ENCODE measurements around the gene APOBEC3G.
"Not testable (repeated sequence)": the region's sequence is repeated elsewhere in the genome, so short reads cannot be mapped to it uniquely, and the experiment has no call there.

Gene APOBEC3G

DNA sequence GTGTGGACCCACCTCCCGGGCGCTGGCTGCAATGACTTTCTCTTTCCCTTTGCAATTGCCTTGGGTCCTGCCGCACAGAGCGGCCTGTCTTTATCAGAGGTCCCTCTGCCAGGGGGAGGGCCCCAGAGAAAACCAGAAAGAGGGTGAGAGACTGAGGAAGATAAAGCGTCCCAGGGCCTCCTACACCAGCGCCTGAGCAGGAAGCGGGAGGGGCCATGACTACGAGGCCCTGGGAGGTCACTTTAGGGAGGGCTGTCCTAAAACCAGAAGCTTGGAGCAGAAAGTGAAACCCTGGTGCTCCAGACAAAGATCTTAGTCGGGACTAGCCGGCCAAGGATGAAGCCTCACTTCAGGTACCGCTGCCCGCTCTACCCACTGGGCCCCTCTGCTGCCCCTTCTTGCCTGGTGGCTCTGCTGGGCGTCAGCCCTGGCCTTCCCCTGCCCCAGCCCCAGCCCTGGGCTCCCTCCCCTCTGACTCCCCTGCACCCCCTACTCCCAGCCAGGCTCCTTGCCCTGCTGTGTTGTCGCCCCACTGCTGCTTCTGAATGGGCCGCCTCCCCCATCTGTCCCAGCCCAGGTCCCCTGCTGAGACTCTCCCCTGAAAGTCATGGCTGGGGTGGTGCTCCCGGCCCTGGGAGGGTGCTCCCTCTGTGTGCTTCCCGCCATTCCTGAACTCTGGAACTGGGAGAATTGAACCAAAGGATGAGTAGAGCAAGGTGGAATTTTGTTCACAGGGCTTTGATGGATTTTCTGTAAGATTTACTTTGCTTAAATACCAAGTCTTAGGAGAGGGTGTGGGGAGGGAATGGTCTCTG lies at the start of gene APOBEC3G:
APOBEC3G (plus strand) TSS at position 250 of the 815 bp plus-strand sequence; CDS start at position 337, 87 bp downstream.
- DNase-seq (ENCODE audit: low spot score), result not testable (repeated sequence)

GRCh38 chr22:39027717-39028116 lies 49.4 kb upstream of the APOBEC3G start:
- DNase-seq (ENCODE audit: low spot score), result no peak

- DNase-seq (ENCODE audit: low spot score), result no peak
These were observed 48.8 kb upstream of the APOBEC3G start for GRCh38 chr22:39028281-39028680.

DNA sequence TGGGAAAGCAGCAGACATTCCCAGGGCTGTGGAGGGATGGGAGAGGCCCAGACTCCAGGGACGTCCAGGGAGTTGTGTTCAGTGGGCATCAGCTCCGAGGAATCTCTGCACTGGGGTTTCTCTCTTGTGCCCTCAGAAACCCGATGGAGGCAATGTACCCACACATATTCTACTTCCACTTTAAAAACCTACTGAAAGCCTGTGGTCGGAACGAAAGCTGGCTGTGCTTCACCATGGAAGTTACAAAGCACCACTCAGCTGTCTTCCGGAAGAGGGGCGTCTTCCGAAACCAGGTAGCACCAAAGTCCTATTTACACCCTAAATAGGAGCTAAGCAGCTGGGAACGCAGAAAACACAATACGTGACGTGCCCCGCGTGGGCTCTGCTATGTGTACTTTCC lies 47.8 kb upstream of the APOBEC3G start:
- no peak for DNase-seq (ENCODE audit: low spot score)

DNA sequence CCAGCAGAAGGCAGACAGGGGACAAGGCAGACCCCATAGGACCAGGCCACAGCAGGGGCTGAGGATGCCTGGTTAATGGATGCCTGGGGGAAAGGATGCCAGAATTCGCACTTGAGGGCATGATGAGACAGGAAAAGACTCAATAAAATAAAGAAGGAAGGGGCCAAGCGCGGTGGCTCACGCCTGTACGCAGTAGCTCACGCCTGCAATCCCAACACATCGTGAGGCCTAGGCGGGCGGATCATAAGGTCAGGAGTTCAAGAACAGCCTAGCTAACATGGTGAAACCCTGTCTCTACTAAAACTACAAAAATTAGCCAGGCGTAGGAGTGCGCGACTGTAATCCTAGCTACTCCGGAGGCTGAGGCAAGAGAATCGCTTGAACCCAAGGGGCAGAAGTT lies 46.4 kb upstream of the APOBEC3G start:
- no peak for DNase-seq (ENCODE audit: low spot score)

DNA sequence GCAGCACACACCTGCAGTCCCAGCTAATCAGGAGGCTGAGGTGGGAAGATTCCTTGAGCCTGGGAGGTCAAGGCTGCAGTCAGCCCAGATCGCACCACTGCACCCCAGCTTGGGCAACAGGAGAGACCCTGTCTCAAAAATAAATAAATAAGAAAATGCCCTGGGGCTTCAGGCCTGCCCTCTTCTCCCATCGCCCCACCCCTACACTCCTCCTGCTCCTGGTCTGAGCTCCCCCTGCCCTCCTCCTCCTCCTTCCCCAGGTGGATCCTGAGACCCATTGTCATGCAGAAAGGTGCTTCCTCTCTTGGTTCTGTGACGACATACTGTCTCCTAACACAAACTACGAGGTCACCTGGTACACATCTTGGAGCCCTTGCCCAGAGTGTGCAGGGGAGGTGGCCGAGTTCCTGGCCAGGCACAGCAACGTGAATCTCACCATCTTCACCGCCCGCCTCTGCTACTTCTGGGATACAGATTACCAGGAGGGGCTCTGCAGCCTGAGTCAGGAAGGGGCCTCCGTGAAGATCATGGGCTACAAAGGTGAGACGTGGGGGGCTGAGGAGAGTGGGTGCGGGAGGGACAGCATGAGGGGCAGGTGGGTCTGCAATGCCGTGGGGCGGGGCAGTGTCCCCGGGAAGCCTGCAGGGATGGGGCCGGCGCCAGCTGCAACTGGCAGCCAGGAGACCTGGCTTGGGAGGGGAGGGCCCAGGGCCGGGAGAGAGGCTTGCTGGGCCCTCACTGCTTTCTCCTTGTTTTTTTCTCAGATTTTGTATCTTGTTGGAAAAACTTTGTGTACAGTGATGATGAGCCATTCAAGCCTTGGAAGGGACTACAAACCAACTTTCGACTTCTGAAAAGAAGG lies 45.4 kb upstream of the APOBEC3G start:
- not testable (repeated sequence) for DNase-seq (ENCODE audit: low spot score)

DNA sequence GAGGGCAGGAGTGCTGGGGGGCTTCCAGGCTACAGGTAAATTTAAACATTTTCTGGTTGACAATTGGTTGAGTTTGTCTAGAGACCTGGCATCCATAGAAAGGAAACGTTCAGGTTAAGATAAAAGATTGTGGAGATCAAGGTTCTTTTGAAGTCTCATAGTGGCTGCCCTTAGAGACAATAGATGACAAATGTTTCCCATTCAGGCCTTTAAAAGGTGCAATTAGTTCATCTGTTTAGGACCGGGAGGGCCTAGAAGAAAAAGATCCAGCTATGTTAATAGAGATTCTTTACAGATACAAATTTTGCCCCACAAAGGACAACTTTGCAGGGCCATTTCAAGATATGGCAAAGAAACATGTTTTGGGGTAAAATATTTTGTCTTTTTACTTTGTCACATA lies 40.0 kb upstream of the APOBEC3G start:
- not testable (repeated sequence) for DNase-seq (ENCODE audit: low spot score)

GRCh38 chr22:39039306-39040126 lies 37.6 kb upstream of the APOBEC3G start:
- no peak for DNase-seq (ENCODE audit: low spot score)

- DNase-seq (ENCODE audit: low spot score), result not testable (repeated sequence)
These were observed 36.9 kb upstream of the APOBEC3G start for GRCh38 chr22:39040155-39040537.

DNA sequence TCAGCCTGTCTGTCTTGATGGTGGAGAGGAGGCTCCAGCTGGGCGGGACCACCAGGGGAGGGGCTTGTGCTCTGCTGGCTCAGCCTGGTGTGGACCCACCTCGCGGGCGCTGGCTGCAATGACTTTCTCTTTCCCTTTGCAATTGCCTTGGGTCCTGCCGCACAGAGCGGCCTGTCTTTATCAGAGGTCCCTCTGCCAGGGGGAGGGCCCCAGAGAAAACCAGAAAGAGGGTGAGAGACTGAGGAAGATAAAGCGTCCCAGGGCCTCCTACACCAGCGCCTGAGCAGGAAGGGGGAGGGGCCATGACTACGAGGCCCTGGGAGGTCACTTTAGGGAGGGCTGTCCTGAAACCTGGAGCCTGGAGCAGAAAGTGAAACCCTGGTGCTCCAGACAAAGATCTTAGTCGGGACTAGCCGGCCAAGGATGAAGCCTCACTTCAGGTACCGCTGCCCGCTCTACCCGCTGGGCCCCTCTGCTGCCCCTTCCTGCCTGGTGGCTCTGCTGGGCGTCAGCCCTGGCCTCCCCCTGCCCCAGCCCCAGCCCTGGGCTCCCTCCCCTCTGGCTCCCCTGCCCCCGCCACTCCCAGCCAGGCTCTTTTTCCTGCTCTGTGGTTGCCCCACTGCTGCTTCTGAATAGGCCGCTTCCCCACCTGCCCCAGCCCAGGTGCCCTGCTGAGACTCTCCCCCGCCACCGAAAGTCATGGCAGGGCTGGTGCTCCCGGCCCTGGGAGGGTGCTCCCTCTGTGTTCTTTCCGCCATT lies 36.4 kb upstream of the APOBEC3G start, which contains the start of gene APOBEC3F:
APOBEC3F (plus strand) TSS at position 327 of the 759 bp plus-strand sequence; CDS start at position 424, 97 bp downstream.
- DNase-seq (ENCODE audit: low spot score), result not testable (repeated sequence)

DNA sequence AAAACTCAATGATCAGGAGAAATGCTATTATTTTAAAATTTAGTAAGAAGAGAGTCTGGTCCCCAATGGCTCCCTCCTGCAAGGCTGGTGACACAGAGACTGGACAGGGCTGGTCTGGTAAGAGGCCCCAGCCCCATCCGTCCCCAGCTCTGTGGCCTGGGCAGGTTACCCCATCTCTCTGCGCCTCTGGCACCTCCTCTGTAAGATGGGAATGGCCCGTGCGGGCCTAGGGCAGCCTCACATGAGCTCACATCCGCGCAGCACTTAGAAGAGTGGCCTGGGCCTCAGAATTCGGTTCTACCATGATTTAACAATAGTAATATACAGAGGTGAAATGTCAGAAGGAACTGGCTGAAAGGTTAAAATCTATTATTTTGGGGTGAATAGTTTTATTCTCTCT lies 35.2 kb upstream of the APOBEC3G start:
- no peak for DNase-seq (ENCODE audit: low spot score)

DNA sequence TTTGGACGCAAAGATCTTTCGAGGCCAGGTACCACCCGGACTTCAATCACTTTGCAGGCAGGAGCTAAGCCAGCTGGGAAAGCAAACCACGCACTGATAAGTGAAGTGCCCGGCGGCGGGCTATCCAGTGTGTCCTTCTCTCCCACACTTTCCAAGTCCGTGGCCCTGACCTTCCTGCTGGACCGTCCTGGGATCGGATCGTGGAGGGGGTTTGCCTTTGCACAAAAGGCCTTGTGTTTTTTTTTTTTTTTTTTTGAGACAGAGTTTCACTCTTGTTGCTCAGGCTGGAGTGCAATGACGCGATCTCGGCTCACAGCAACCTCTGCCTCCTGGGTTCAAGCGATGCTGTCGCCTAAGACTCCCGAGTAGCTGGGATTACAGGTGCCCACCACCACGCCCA lies 34.0 kb upstream of the APOBEC3G start:
- DNase-seq (ENCODE audit: low spot score), result not testable (repeated sequence)

DNA sequence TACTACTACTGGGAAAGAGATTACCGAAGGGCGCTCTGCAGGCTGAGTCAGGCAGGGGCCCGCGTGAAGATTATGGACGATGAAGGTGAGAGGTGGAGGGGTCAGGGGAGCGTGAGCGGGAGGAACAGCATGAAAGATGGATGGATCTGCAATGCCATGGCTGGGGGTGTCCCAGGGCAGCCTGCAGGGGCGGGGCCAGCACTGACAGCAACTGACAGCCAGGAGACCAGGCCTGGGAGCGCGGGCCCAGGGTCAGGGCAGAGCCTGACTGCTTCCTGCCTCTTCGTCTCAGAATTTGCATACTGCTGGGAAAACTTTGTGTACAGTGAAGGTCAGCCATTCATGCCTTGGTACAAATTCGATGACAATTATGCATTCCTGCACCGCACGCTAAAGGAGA lies 31.9 kb upstream of the APOBEC3G start:
- DNase-seq (ENCODE audit: low spot score), result not testable (repeated sequence)

DNA sequence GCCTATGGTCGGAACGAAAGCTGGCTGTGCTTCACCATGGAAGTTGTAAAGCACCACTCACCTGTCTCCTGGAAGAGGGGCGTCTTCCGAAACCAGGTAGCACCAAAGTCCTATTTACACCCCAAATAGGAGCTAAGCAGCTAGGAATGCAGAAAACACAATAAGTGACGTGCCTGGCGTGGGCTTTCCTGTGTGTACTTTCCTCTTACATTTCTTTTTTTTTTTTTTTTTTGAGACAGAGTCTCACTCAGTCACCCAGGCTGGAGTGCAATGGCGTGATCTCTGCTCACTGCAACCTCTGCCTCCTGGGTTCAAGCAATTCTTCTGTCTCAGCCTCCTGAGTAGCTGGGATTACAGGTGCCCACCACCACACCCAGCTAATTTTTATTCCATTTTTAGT lies 27.6 kb upstream of the APOBEC3G start:
- DNase-seq (ENCODE audit: low spot score), result not testable (repeated sequence)

DNA sequence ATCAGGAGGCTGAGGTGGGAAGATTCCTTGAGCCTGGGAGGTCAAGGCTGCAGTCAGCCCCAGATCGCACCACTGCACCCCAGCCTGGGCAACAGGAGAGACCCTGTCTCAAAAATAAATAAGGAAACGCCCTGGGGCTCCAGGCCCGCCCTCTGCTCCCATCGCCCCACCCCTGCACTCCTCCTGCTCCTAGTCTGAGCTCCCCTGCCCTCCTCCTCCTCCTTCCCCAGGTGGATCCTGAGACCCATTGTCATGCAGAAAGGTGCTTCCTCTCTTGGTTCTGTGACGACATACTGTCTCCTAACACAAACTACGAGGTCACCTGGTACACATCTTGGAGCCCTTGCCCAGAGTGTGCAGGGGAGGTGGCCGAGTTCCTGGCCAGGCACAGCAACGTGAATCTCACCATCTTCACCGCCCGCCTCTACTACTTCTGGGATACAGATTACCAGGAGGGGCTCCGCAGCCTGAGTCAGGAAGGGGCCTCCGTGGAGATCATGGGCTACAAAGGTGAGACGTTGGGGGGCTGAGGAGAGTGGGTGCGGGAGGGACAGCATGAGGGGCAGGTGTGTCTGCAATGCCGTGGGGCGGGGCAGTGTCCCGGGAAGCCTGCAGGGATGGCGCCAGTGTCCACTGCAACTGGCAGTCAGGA lies 25.1 kb upstream of the APOBEC3G start:
- DNase-seq (ENCODE audit: low spot score), result not testable (repeated sequence)

GRCh38 chr22:39055658-39056057 lies 21.4 kb upstream of the APOBEC3G start:
- DNase-seq (ENCODE audit: low spot score), result no peak

- not testable (repeated sequence) for DNase-seq (ENCODE audit: low spot score)
These were observed 15.8 kb upstream of the APOBEC3G start for GRCh38 chr22:39061290-39061689.

- DNase-seq (ENCODE audit: low spot score), result not testable (repeated sequence)
These were observed 15.1 kb upstream of the APOBEC3G start for GRCh38 chr22:39061951-39062350.

- DNase-seq (ENCODE audit: low spot score), result not testable (repeated sequence)
These were observed 13.2 kb upstream of the APOBEC3G start for GRCh38 chr22:39063904-39064303.

GRCh38 chr22:39066442-39067276 lies 10.4 kb upstream of the APOBEC3G start:
- not testable (repeated sequence) for DNase-seq (ENCODE audit: low spot score)
